CD14-positive monocyte (primary cell): ENCODE data around the gene WT1. TPM values are rescaled to one million over a fixed set of nuclear protein-coding genes. Genes with fewer than 3 reads are reported as not detected.

ENCODE experiments used
- DNase-seq, 3 donors: peaks; one replicate each; pipeline ENCODE4 v3.0.0-alpha.2; 2011 to 2022
- H2AFZ ChIP-seq: 2 replicates; pipeline ENCODE4 v1.6.0; 2012; ENCODE audit warnings: mild to moderate bottlenecking, low read depth, low read length, inconsistent platforms; ENCODE audit not compliant: insufficient read depth, poor library complexity, severe bottlenecking
- H3K27ac ChIP-seq, 2 donors: 1 replicate in 1 of 2; 2 replicates in 1 of 2; pipeline ENCODE4 v1.5.1; 2012 to 2013; ENCODE audit warnings: low read length in 2 of 2, control low read depth in 1 of 2, inconsistent platforms in 1 of 2, low read depth in 1 of 2, mild to moderate bottlenecking in 1 of 2
- H3K27me3 ChIP-seq, 2 donors: one replicate each; pipeline versions ENCODE4 v1.6.0 to v1.6.1; 2011 to 2013; ENCODE audit warnings: low read length in 2 of 2; ENCODE audit not compliant: control insufficient read depth in 2 of 2, insufficient read depth in 2 of 2
- H3K36me3 ChIP-seq, 2 donors: replicated peaks in 1 of 2; 1 replicate in 1 of 2; 2 replicates in 1 of 2; pipeline versions ENCODE4 v1.5.1 to v1.6.1; 2012 to 2013; ENCODE audit warnings: low read length in 2 of 2, control low read depth in 1 of 2, inconsistent platforms in 1 of 2, mild to moderate bottlenecking in 1 of 2; ENCODE audit not compliant: insufficient read depth in 2 of 2, control insufficient read depth in 1 of 2
- H3K4me1 ChIP-seq, 2 donors: 1 replicate in 1 of 2; 2 replicates in 1 of 2; pipeline versions ENCODE4 v1.5.1 to v1.6.1; 2012 to 2013; ENCODE audit warnings: low read length in 2 of 2, control low read depth in 1 of 2, inconsistent platforms in 1 of 2, mild to moderate bottlenecking in 1 of 2, moderate library complexity in 1 of 2; ENCODE audit not compliant: insufficient read depth in 2 of 2, control insufficient read depth in 1 of 2
- H3K4me2 ChIP-seq: replicated peaks from 2 replicates; pipeline ENCODE3; 2012; ENCODE audit warnings: low read length, moderate library complexity, mild to moderate bottlenecking; ENCODE audit not compliant: poor library complexity, severe bottlenecking; ENCODE audit errors: extremely low read depth
- H3K4me3 ChIP-seq, 3 experiments: fragments of 200-600 bp in 1 of 3; sonication (generic) in 1 of 3; replicated peaks in 1 of 3; 1 replicate in 2 of 3; 2 replicates in 1 of 3; pipeline ENCODE4 v1.5.1; 2011 to 2013; ENCODE audit warnings: low read length in 3 of 3, mild to moderate bottlenecking in 3 of 3, control low read depth in 2 of 3, low read depth in 2 of 3, inconsistent platforms in 1 of 3, moderate library complexity in 1 of 3
- H3K79me2 ChIP-seq: 2 replicates; pipeline ENCODE4 v1.6.0; 2012; ENCODE audit warnings: mild to moderate bottlenecking, control low read depth, inconsistent platforms, low read length, moderate library complexity; ENCODE audit not compliant: insufficient read depth
- H3K9ac ChIP-seq: 2 replicates; pipeline ENCODE4 v1.6.0; 2017; ENCODE audit warnings: low read length, mild to moderate bottlenecking; ENCODE audit not compliant: insufficient read depth, poor library complexity, severe bottlenecking
- H3K9me3 ChIP-seq, 2 donors: replicated peaks in 1 of 2; 1 replicate in 1 of 2; 2 replicates in 1 of 2; pipeline versions ENCODE4 v1.5.1 to v1.6.1; 2012 to 2013; ENCODE audit warnings: low read length in 2 of 2, control low read depth in 1 of 2; ENCODE audit not compliant: control insufficient read depth in 1 of 2, insufficient read depth in 1 of 2
- H4K20me1 ChIP-seq: 2 replicates; pipeline ENCODE4 v1.6.0; 2012; ENCODE audit warnings: mild to moderate bottlenecking, low read length, control low read depth, moderate library complexity; ENCODE audit not compliant: insufficient read depth
- H3K27ac Mint-ChIP-seq, 7 donors: one replicate each; pipeline ENCODE4 v1.8.0; 2020; ENCODE audit warnings: mild to moderate bottlenecking in 7 of 7, mixed read lengths in 7 of 7, moderate library complexity in 6 of 7, inconsistent platforms in 2 of 7
- H3K27me3 Mint-ChIP-seq, 3 donors: one replicate each; pipeline ENCODE4 v1.8.0; 2021 to 2022; ENCODE audit warnings: low read depth in 3 of 3, mild to moderate bottlenecking in 3 of 3, mixed read lengths in 3 of 3, moderate library complexity in 3 of 3, inconsistent platforms in 1 of 3
- H3K36me3 Mint-ChIP-seq, 2 donors: one replicate each; pipeline ENCODE4 v1.8.0; 2020; ENCODE audit warnings: mixed read lengths in 2 of 2, inconsistent platforms in 1 of 2, mild to moderate bottlenecking in 1 of 2
- H3K4me1 Mint-ChIP-seq: one replicate; pipeline ENCODE4 v1.8.0; 2020; ENCODE audit warnings: mild to moderate bottlenecking, mixed read lengths
- H3K4me3 Mint-ChIP-seq, 2 donors: one replicate each; pipeline ENCODE4 v1.8.0; 2020; ENCODE audit warnings: mild to moderate bottlenecking in 2 of 2, mixed read lengths in 2 of 2, moderate library complexity in 1 of 2
- H3K9me3 Mint-ChIP-seq, 7 donors: one replicate each; pipeline ENCODE4 v1.8.0; 2020 to 2022; ENCODE audit warnings: mixed read lengths in 7 of 7, mild to moderate bottlenecking in 6 of 7, moderate library complexity in 6 of 7, inconsistent platforms in 2 of 7
- WGBS: methylation state at CpG from one replicate; pipeline ENCODE4 v1.1.5; 2013; ENCODE audit warnings: missing lambda C conversion rate; ENCODE audit not compliant: insufficient coverage; 5-methylcytosine and 5-hydroxymethylcytosine counted together
- intact Hi-C, 2 donors: fragments of 100-400 bp; cut with micrococcal nuclease; formaldehyde crosslinking; loops; one replicate each; pipeline versions ENCODE4 v1.15.0 to v1.15.1; 2023
- polyA plus RNA-seq, 3 donors: library from polyadenylated mRNA; depleted of rRNA in 1 of 3; unstranded in 2 of 3; stranded (reverse) in 1 of 3; fragments of 300-500 nt in 2 of 3; fragments of >200 nt in 1 of 3; fragmentation: Illumina TruSeq in 2 of 3; gene quantifications; 1 replicate in 2 of 3; 2 replicates in 1 of 3; pipeline ENCODE4 v1.2.3, GENCODE V29; 2012 to 2021
- TF ChIP-seq, protein P1 (sequence below): fragments of 200-600 bp; IDR thresholded peaks from one replicate; pipeline ENCODE4 v1.8.0; 2022; ENCODE audit warnings: antibody characterized with exemption, mild to moderate bottlenecking

WT1 gene
- polyA plus RNA-seq, 3 donors: not detected

DNA sequence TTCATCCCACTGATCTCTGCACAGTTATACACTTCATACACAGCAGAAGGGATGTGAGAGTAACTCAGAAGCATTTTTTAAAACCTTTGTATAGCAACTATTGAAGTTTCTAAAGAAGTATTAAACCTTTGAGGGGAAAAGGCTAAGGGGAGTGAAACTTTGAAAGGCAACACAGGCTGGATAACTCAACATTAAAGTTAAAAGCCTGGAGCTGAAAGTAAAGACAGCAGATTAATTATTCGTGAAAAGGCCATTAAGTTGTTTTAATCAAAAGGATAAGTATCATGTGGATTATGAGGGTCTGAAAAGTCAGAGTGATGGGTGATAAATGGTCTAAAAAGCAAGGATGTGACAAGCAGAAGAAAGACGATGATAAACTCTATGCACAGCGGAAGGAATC, 17.5 kb downstream of the WT1 start:
- no peak overlapping the region for H3K27ac ChIP-seq
- Mint-ChIP-seq H3K27me3 (peaks cover 10 to 21% (median 11%) of the 10 kb centered on the region in 3 donors), H3K4me3 (no peak overlapping the region), H3K4me1 (peaks cover 10% of the 10 kb centered on the region), H3K36me3 (no peaks in the 10 kb centered on the region), H3K9me3 (no peaks in the 10 kb centered on the region), H3K27ac (no peak overlapping the region)
- H3K27me3 ChIP-seq: no peaks in the 10 kb centered on the region
- TF ChIP-seq, protein P1, sequence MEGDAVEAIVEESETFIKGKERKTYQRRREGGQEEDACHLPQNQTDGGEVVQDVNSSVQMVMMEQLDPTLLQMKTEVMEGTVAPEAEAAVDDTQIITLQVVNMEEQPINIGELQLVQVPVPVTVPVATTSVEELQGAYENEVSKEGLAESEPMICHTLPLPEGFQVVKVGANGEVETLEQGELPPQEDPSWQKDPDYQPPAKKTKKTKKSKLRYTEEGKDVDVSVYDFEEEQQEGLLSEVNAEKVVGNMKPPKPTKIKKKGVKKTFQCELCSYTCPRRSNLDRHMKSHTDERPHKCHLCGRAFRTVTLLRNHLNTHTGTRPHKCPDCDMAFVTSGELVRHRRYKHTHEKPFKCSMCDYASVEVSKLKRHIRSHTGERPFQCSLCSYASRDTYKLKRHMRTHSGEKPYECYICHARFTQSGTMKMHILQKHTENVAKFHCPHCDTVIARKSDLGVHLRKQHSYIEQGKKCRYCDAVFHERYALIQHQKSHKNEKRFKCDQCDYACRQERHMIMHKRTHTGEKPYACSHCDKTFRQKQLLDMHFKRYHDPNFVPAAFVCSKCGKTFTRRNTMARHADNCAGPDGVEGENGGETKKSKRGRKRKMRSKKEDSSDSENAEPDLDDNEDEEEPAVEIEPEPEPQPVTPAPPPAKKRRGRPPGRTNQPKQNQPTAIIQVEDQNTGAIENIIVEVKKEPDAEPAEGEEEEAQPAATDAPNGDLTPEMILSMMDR: no peak
- intact Hi-C loops: no loop called here
- DNase-seq: no peak
- 100% methylated on average over 1 of the region's 3 CpGs for WGBS
- no peak overlapping the region for H3K9ac ChIP-seq
- H2AFZ ChIP-seq: no peak overlapping the region
- H3K4me2 ChIP-seq: no peak overlapping the region
- H3K79me2 ChIP-seq: no peaks in the 10 kb centered on the region
- no peaks in the 10 kb centered on the region for H3K36me3 ChIP-seq
- H3K4me1 ChIP-seq: no peaks in the 10 kb centered on the region
- no peak overlapping the region for H3K4me3 ChIP-seq
- H3K9me3 ChIP-seq: no peaks in the 10 kb centered on the region
- H4K20me1 ChIP-seq: no peaks in the 10 kb centered on the region

DNA sequence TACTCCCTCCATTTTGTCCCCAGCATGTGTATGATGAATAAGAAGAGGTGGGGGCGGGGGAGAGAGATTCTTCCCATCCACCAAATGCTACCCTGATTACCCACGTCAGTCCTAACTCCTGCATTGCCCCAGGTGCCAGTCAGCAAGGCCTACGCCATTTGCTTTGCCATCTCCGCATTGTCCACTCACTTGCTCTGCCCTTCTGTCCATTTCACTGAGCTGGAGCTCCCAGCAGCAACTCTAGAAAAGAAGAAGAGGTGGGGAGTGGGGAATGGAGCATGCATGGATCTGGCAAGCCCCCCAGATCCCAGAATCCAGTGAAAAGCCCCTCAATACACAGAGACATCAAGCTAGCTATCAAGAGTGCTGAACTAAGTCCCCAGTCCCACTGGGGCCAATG, 19.0 kb downstream of the WT1 start:
- no peak overlapping the region for H3K4me3 Mint-ChIP-seq
- peak overlapping the region in 1 of 7 donors; percentile 15 for H3K27ac Mint-ChIP-seq
- Histone ChIP-seq H3K4me2 (no peak overlapping the region), H3K9me3 (no peaks in the 10 kb centered on the region), H3K4me3 (no peak overlapping the region), H3K79me2 (no peaks in the 10 kb centered on the region), H2AFZ (no peak overlapping the region), H3K9ac (no peak overlapping the region), H3K36me3 (no peaks in the 10 kb centered on the region), H3K4me1 (no peaks in the 10 kb centered on the region), H3K27me3 (no peaks in the 10 kb centered on the region), H3K27ac (no peak overlapping the region), H4K20me1 (no peaks in the 10 kb centered on the region)
- no peaks in the 10 kb centered on the region for H3K36me3 Mint-ChIP-seq
- peaks cover 6% of the 10 kb centered on the region for H3K4me1 Mint-ChIP-seq
- no CpG with 5 or more reads among the region's 4 CpGs for WGBS
- no peaks in the 10 kb centered on the region for H3K9me3 Mint-ChIP-seq
- intact Hi-C loops: no loop called here
- TF ChIP-seq, protein P1: no peak
- DNase-seq: no peak
- H3K27me3 Mint-ChIP-seq: peaks cover 4 to 17% (median 5%) of the 10 kb centered on the region in 3 donors
